ENCODE results near the gene HEATR5A.
"Not testable (repeated sequence)": the region's sequence is repeated elsewhere in the genome, so short reads cannot be mapped to it uniquely, and the experiment has no call there.

HEATR5A gene

DNA sequence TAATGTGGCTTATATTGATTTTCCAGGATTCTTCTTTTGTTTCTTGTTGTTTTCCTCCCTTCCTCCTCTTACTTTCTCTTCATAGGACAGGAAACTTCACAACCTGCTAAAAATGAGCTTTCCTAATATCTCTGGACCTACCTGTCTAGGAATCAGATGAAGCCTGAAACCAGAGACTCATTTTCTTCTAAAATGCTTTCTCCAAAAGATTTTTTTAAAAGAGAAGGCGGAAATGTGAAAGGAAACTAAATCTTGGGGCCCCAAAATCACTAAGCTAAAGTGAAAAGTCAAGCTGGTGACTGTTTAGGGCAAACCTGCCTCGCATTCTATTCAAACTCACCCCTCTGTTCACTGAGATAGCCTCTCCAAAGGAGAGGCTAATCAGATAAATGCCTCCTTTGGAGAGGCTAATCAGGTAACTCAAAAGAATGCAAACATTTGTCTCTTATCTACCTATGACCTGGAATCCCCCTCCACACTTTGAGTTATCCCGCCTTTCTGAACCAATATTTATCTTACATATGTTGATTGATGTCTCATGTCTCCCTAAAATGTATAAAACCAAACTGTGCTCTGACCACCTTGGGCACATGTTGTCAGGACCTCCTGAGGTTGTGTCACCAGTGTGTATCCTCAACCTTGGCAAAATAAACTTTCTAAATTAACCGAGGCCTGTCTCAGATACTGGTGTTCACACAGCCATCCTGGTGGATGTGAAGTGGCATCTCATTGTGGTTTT, 140.0 kb downstream of the HEATR5A start:
- no peak for DNase-seq

- no peak for DNase-seq
Observed at GRCh38 chr14:31278883-31279282, 141.5 kb downstream of the HEATR5A start.

GRCh38 chr14:31277085-31277484, 143.3 kb downstream of the HEATR5A start:
- no peak for DNase-seq

GRCh38 chr14:31276417-31276816, 143.9 kb downstream of the HEATR5A start:
- DNase-seq, result not testable (repeated sequence)

DNA sequence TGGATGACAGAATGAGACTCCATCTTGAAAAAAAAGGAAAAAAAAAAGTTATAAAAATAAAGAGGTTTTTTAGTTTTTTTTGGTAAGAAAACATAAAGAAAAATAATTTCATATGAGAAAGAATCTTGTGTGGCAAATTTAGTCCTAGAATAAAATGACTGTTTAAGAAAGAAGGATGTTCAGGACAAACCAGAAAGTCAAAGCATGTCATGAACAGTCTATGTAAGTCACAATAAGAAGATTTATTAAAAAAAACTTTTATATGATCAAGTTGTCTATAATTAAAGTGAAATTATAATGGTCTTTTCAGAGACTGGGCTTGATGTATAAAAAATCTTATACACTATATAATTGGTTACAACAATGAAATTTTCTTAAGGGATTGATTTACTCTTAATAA, 144.6 kb downstream of the HEATR5A start:
- no peak for DNase-seq

DNA sequence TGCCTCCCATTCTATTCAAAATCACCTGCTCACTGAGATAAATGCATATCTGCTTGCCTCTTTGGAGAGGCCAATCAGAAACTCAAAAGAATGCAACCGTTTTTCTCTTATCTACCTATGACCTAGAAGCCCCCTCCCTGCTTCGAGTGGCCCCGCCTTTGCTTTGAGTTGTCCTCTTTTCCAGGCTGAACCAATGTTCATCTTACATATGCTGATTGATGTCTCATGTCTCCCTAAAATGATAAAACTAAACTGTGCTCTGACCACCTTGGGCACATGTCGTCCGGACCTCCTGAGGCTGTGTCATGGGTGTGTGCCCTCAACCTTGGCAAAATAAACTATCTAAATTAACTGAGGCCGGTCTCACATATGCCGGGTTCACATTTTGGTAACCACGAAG, 148.7 kb downstream of the HEATR5A start:
- no peak for DNase-seq

DNA sequence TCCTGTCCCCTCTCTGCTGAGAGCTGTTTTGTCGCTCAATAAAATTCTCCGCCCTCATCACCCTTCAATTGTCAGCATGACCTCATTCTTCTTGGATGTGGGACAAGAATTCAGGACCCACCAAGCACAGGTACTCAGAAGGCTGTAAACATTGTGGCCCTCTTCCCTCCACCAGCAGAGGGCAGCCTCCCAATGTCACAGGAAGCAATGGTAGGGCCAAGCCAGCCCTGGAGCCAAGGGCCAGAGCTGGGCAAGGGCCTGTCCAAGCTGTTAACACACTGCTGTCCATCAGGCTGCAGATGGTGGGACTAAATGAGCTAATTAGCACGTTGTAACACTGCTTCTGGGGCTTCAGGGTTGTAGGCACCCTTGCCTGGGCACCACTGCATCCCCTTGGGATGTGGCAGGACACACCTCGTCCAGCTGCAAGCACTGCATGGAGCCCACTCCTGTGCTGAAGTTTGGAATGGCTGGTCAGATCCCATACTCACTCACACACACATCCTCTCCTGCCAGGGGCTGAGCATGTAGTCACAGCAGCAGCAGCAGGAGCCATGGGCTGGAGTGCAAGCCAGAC, 150.1 kb downstream of the HEATR5A start:
- DNase-seq, result no peak

- DNase-seq, result no peak
Observed at GRCh38 chr14:31269634-31270195, 150.6 kb downstream of the HEATR5A start.

- DNase-seq, result no peak
Observed at GRCh38 chr14:31268216-31268615, 152.1 kb downstream of the HEATR5A start.

DNA sequence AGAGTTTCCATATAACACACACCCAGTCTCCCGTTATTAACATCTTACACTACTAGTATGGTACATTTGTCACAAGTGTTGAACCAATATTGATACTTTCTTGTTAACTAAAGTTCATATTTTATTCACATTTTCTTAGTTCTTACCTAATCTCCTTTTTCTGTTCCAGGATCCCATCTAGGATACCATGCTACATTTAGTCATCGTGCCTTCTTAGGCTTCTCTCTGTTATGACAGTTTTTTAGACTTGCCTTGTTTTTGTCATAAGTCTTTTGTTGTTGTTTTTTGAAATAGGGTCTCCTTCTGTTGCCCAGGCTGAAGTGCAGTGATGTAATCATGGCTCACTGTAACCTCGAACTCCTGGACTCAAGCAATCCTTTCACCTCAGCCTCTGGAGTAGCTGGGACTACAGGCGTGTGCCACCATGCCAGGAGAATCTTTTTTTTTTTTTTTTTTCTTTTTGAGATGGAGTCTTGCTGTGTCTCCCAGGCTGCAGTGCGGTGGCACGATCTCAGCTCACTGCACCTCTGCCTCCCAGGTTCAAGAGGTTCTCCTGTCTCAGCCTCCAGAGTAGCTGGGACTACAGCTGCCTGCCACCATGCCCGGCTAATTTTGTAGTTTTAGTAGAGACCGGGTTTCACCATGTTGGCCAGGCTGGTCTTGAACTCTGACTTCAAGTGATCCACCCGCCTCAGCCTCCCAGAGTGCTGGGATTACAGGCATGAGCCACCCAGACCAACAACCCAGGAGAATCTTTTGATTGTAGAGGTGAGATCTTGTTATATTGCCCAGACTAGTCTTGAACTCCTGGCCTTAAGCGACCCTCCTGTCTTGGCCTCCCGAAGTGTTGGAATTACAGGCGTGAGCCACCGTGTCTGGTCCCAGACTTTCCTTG, 153.7 kb downstream of the HEATR5A start:
- DNase-seq, result no peak

DNA sequence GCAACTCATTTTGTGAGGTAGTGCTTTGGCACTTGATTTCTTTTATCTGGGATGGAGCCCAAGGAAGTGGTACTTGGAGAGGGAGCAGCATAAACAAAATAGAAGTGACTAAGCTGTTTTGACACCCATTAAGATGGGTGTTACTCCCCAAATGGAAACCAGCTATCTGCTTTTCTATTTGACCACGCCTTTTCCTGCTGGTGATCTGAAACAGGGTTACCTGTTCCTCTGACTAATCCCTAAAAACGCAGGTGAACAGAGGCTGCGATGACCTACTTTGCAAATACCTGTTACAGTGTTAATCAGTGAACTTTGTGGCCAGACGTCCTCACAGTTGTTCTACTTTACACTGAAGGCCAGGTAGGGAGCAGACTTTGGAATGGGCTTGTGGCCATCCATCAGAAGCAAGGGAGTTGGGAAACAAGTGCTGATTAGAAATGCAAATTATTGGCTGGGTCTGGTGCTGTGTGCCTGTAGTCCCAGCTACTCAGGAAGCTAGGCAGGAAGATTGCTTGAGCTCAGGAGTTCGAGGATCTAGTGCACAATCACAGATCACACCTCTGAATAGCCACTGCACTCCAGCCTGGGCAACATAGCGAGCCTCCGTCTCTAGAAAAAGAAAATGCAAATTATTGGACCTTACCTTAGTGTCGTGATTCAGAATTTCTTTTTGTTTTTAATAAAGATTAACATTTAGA, 154.5 kb downstream of the HEATR5A start:
- DNase-seq, result no peak

GRCh38 chr14:31263485-31264133, 156.7 kb downstream of the HEATR5A start:
- no peak for DNase-seq

- no peak for DNase-seq
Observed at GRCh38 chr14:31261859-31262731, 158.3 kb downstream of the HEATR5A start.

GRCh38 chr14:31261523-31261858, 158.9 kb downstream of the HEATR5A start:
- no peak for DNase-seq

DNA sequence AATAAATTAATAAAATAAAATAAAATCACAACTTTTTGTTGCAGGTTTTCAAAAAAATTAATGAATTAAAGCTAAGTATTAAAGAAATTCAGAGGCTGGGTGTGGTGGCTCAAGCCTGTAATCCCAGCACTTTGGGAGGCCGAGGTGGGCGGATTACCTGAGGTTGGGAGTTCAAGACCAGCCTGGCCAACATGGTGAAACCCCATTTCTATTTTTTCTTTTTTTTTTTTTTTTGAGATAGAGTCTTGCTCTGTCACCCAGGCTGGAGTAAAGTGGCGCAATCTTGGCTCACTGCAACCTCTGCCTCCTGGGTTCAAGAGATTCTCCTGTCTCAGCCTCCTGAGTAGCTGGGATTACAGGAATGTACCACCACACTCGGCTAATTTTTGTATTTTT, 161.3 kb downstream of the HEATR5A start:
- not testable (repeated sequence) for DNase-seq

DNA sequence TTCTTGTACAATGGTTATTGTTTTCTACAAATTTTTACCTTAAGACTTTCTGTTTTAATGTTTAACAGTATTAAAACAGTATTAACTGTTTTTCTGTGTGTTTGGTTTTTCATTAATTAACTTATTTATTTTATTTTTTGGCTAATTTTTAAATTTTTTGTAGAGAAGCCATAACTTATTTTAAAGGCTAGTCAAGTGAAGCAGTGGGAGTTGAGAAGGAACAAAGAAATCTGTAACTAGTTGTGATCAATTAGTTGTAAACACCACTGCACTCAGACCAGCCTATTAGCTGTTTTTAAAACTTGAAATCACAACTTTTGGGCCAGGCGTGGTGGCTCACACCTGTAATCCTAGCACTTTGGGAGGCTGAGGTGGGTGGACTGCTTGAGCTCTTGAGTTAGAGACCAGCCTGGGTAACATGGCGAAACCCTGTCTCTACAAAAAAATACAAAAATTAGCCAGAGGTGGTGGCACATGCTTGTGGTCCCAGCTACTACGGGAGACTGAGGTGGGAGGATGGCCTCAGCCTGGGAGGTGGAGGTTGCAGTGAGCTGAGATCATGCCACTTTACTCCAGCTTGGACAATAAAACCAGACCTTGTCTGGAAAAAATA, 161.8 kb downstream of the HEATR5A start:
- no peak for DNase-seq

GRCh38 chr14:31257554-31258426, 162.6 kb downstream of the HEATR5A start:
- not testable (repeated sequence) for DNase-seq

DNA sequence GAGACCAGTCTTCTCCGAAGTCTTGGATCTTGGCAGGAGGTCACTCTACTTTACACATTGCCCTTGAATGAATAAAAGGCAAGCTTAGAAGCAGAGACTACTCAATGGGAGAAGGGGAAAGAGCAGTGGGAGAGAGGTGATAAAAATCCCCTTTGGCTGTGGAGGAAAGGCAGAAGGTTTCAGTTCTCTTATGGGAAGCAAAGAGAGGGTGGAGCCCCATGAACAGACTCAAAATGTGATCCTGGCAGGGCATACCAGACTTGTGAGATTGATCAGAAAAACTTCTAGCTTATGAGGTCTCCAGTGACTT, 163.2 kb downstream of the HEATR5A start:
- no peak for DNase-seq

- DNase-seq, result no peak
Observed at GRCh38 chr14:31256534-31257243, 163.7 kb downstream of the HEATR5A start.
